Spleen (tissue), 11 donors: Measurements from ENCODE around the gene STARD3NL. TPM values are rescaled to one million over a fixed set of nuclear protein-coding genes. Genes with fewer than 3 reads are reported as not detected.

Experiments
- DNase-seq: peaks from one replicate; pipeline ENCODE4 v3.0.0-alpha.2; 2020
- H3K27ac ChIP-seq, 8 donors: fragments of 200-600 bp; sonication (generic) in 7 of 8; 1 replicate in 4 of 8; 2 replicates in 4 of 8; pipeline versions ENCODE4 v1.5.0 to v1.8.0; 2016 to 2021; ENCODE audit warnings: inconsistent platforms in 4 of 8, mild to moderate bottlenecking in 4 of 8, moderate library complexity in 1 of 8
- H3K27me3 ChIP-seq, 7 donors: fragments of 200-600 bp; sonication (generic) in 6 of 7; replicated peaks in 1 of 7; 1 replicate in 4 of 7; 2 replicates in 3 of 7; pipeline versions ENCODE4 v1.5.0 to v1.8.0; 2016 to 2021; ENCODE audit warnings: inconsistent platforms in 3 of 7, mild to moderate bottlenecking in 1 of 7
- H3K36me3 ChIP-seq, 6 donors: fragments of 200-600 bp; sonication (generic) in 5 of 6; 1 replicate in 4 of 6; 2 replicates in 2 of 6; pipeline versions ENCODE4 v1.5.0 to v1.8.0; 2016 to 2021; ENCODE audit warnings: inconsistent platforms in 2 of 6
- H3K4me1 ChIP-seq, 6 donors: fragments of 200-600 bp; sonication (generic) in 5 of 6; 1 replicate in 3 of 6; 2 replicates in 3 of 6; pipeline versions ENCODE4 v1.5.0 to v1.8.0; 2016 to 2021; ENCODE audit warnings: inconsistent platforms in 3 of 6
- H3K4me3 ChIP-seq, 8 donors: fragments of 200-600 bp; sonication (generic) in 7 of 8; 1 replicate in 4 of 8; 2 replicates in 4 of 8; pipeline versions ENCODE4 v1.5.0 to v1.8.0; 2016 to 2021; ENCODE audit warnings: inconsistent platforms in 4 of 8, mild to moderate bottlenecking in 4 of 8, moderate library complexity in 2 of 8
- H3K9me3 ChIP-seq, 8 donors: fragments of 200-600 bp; sonication (generic) in 7 of 8; 1 replicate in 4 of 8; 2 replicates in 4 of 8; pipeline versions ENCODE4 v1.5.0 to v1.8.0; 2016 to 2021; ENCODE audit warnings: inconsistent platforms in 4 of 8
- POLR2A ChIP-seq, 3 donors: fragments of 450-650 bp; IDR thresholded peaks; one replicate each; pipeline ENCODE4 v1.5.1; 2017; ENCODE audit warnings: antibody characterized with exemption in 3 of 3, mild to moderate bottlenecking in 1 of 3
- POLR2AphosphoS5 ChIP-seq, 3 donors: sonication (generic); formaldehyde crosslinking; IDR thresholded peaks; one replicate each; pipeline ENCODE4 v1.5.1; 2017; ENCODE audit warnings: antibody characterized with exemption in 3 of 3
- WGBS, 5 donors: extraction: QIAGEN DNeasy Blood & Tissue Kit in 3 of 5; methylation state at CpG; one replicate each; pipeline versions ENCODE4 v1.1.5 to v1.1.7; 2013 to 2018; 5-methylcytosine and 5-hydroxymethylcytosine counted together
- intact Hi-C: fragments of 100-400 bp; cut with DNase I; formaldehyde crosslinking; loops from one replicate; pipeline ENCODE4 v1.15.0; 2023; ENCODE audit warnings: low total_unique reads
- polyA plus RNA-seq, 3 donors: library from polyadenylated mRNA; stranded (reverse); fragments of 200-250 nt; gene quantifications; one replicate each; pipeline ENCODE4 v1.2.1, GENCODE V29; 2013
- total RNA-seq, 7 donors: library from RNA; depleted of rRNA in 3 of 7; stranded (reverse); fragments of >200 nt in 3 of 7; fragmentation: NEBNext Ultra II Directional in 4 of 7; extraction: Animal tissue kit (Norgen Biotek cat#: 25700) in 4 of 7; gene quantifications; one replicate each; pipeline versions ENCODE4 v1.1.0 to v1.2.1, GENCODE V29; 2016 to 2021
- TF ChIP-seq, protein P1 (sequence below), 11 experiments: fragments of 200-600 bp in 7 of 11; fragments of 450-650 bp in 4 of 11; sonication (generic) in 4 of 11; IDR thresholded peaks in 8 of 11; conservative IDR thresholded peaks in 3 of 11; 1 replicate in 7 of 11; 2 replicates in 4 of 11; pipeline versions ENCODE4 v1.4.0 to v1.8.0; 2016 to 2021; ENCODE audit warnings: antibody characterized with exemption in 11 of 11, inconsistent platforms in 4 of 11, mild to moderate bottlenecking in 1 of 11
- donor health status: healthy with polysubstance abuse.
- donor health status: DM: no; HTN: no; CAD: no; lungs with moderate emphysema.
- donor health status: DM: no; HTN: no; CAD: no.
- donor health status: Bipolar disorder and iron deficiency.
- donor health status: healthy.
- donor health status: DM: no; HTN: no; CAD: no.
- donor health status: DM: yes; HTN: yes; CAD: no.

Gene STARD3NL
- total and polyA plus RNA-seq, 10 donors = 19.8 to 50.2 (median 36.7) TPM

DNA sequence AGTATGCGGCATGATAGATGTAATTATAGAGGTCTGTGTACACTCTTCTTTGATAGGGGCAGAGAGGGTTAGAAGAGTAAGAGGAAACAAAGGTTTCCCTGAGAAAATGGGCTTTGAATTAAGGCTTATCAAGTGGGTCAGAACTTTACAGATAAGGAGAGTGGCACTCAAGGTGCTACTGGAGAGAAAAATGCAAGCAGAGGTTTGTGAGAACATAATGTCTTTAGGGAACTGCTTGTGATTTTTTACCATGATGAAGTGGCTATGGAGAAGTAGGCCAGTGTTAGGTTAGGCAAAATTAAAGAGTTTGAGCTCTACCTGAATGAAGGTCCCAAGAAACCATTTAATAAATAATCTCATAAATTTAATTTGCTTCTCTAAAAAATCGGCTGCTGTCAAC, 14.3 kb downstream of the STARD3NL start:
- Histone ChIP-seq H3K27me3 (no peaks in the 10 kb centered on the region), H3K27ac (no peak overlapping the region), H3K4me1 (peaks cover 0 to 50% (median 27%) of the 10 kb centered on the region in 6 donors), H3K4me3 (no peak overlapping the region), H3K36me3 (peaks cover 0 to 4% (median 0%) of the 10 kb centered on the region in 6 donors), H3K9me3 (peaks cover 0 to 15% (median 12%) of the 10 kb centered on the region in 8 donors)
- no peak for DNase-seq
- intact Hi-C loops = no loop called here
- WGBS, 5 donors = 93 to 98% (median 95%) methylated on average over 2 of the region's 2 CpGs
- TF ChIP-seq, protein P1, sequence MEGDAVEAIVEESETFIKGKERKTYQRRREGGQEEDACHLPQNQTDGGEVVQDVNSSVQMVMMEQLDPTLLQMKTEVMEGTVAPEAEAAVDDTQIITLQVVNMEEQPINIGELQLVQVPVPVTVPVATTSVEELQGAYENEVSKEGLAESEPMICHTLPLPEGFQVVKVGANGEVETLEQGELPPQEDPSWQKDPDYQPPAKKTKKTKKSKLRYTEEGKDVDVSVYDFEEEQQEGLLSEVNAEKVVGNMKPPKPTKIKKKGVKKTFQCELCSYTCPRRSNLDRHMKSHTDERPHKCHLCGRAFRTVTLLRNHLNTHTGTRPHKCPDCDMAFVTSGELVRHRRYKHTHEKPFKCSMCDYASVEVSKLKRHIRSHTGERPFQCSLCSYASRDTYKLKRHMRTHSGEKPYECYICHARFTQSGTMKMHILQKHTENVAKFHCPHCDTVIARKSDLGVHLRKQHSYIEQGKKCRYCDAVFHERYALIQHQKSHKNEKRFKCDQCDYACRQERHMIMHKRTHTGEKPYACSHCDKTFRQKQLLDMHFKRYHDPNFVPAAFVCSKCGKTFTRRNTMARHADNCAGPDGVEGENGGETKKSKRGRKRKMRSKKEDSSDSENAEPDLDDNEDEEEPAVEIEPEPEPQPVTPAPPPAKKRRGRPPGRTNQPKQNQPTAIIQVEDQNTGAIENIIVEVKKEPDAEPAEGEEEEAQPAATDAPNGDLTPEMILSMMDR (IDR thresholded peaks at IDR 0.05 in 8 of 11, conservative IDR thresholded peaks at IDR 0.05 in 3 of 11) = no peak
- TF ChIP-seq POLR2A (IDR thresholded peaks at IDR 0.05) (no peak), POLR2AphosphoS5 (IDR thresholded peaks at IDR 0.05) (no peak)

DNA sequence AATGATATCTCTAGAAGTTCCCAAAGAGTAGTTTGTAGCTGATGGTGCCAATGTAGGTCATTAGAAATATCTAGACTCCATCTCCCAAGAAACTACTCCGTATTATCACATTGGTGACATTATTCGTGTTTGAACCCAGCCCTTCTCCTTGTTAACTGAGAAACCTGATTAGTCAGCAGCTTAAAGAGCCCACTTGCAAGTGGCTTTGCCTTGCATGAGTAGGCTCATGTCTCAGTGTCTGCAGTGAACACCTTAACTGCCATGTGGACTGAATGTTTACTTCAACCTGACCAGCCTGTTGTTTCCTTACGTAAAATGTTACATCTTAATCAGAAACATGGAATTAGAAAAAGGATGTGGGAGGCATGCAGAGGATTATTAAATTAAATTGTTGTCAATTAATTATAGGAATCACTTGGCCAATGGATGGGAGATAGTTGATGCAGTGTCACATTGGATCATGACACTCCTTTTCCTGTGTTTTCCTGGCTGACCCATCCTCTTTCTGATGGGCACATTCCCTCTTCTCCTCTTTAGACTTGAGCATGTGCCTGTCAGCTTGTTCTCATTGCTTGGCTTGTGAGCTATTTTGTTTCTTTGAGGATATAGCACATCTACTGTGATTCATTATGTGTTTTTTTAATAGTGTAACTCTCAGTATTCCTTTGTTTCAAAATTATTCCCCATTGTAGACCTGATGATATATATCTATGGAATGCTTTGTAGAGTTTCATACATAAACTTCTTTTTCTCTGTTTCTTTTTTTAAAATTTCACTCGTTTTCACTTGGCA, 18.0 kb downstream of the STARD3NL start:
- Histone ChIP-seq H3K27me3 (no peaks in the 10 kb centered on the region), H3K4me1 (peaks cover 0 to 55% (median 16%) of the 10 kb centered on the region in 6 donors), H3K9me3 (peaks cover 0 to 13% (median 12%) of the 10 kb centered on the region in 8 donors), H3K36me3 (peaks cover 0 to 4% (median 0%) of the 10 kb centered on the region in 6 donors), H3K4me3 (no peak overlapping the region), H3K27ac (peak overlapping the region in 1 of 8 donors; percentile 40)
- intact Hi-C loops = no loop called here
- 83 to 89% (median 86%) methylated on average over 4 of the region's 4 CpGs for WGBS, 5 donors
- DNase-seq = no peak
- TF ChIP-seq, protein P1 (IDR thresholded peaks at IDR 0.05 in 8 of 11, conservative IDR thresholded peaks at IDR 0.05 in 3 of 11) = no peak
- TF ChIP-seq POLR2A (IDR thresholded peaks at IDR 0.05) = no peak
- no peak for TF ChIP-seq POLR2AphosphoS5 (IDR thresholded peaks at IDR 0.05)

DNA sequence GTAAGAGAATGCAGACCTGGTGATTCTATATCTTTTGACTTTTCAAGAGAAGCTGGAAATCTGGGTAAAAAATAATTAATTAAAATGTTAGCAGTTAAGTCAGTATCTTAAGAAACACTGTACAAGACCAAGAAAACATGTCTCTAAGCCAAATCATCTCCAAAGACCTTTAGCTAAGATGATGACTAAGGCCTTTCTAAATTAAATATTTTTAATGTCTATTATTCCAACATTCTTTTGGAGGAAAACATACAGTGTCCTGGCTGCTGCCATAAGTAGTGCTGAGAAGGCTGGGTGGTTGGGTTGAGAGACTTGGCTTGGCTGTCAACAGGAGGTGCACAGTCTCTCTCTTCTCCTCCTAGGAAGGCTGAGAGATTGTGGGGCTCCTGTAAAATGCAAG, 20.3 kb downstream of the STARD3NL start:
- TF ChIP-seq, protein P1 (IDR thresholded peaks at IDR 0.05 in 8 of 11, conservative IDR thresholded peaks at IDR 0.05 in 3 of 11) = no peak
- TF ChIP-seq POLR2A (IDR thresholded peaks at IDR 0.05) (no peak), POLR2AphosphoS5 (IDR thresholded peaks at IDR 0.05) (no peak)

DNA sequence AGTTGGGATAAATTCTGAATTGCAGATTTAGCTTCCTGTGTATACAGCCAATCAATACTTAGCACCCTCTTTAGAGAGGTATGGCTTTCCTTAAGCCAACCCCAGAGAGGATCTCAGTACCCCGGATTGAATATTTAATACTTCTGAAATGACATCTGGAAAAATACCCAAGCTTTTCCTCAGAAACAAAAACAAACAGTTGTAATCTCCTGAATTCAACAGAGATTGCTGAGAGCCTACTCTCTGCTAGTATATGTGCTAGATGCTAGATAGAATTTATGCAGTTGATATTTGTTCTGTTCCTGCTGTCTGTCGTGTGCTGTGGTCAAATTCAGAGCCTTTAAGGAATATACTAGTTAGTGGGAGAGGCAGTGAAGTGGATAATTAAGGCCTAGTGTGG, 21.1 kb downstream of the STARD3NL start:
- Histone ChIP-seq H3K27ac (no peak overlapping the region), H3K4me3 (no peak overlapping the region), H3K9me3 (no peaks in the 10 kb centered on the region), H3K36me3 (peaks cover 0 to 14% (median 0%) of the 10 kb centered on the region in 6 donors), H3K4me1 (peaks cover 0 to 66% (median 16%) of the 10 kb centered on the region in 6 donors), H3K27me3 (no peaks in the 10 kb centered on the region)
- WGBS, 5 donors = 77 to 90% (median 82%) methylated on average over 2 of the region's 2 CpGs
- TF ChIP-seq POLR2AphosphoS5 (IDR thresholded peaks at IDR 0.05) (no peak), POLR2A (IDR thresholded peaks at IDR 0.05) (no peak)
- TF ChIP-seq, protein P1 (IDR thresholded peaks at IDR 0.05 in 8 of 11, conservative IDR thresholded peaks at IDR 0.05 in 3 of 11) = no peak
- intact Hi-C loops = no loop called here
- no peak for DNase-seq

More for the DNA sequence above, 20.3 kb downstream of the STARD3NL start:
- peaks cover 0 to 14% (median 0%) of the 10 kb centered on the region in 6 donors for H3K36me3 ChIP-seq
- DNase-seq = no peak
- H3K27ac ChIP-seq = no peak overlapping the region
- intact Hi-C loops = no loop called here
- H3K9me3 ChIP-seq = no peaks in the 10 kb centered on the region
- H3K27me3 ChIP-seq = no peaks in the 10 kb centered on the region
- peaks cover 0 to 66% (median 16%) of the 10 kb centered on the region in 6 donors for H3K4me1 ChIP-seq
- no peak overlapping the region for H3K4me3 ChIP-seq
